ENCODE results near the gene HCFC1.

HCFC1 gene

GRCh38 chrX:153934762-153935325, 36.8 kb downstream of the HCFC1 start, which contains the start of gene NAA10:
NAA10 (minus strand) TSS chrX:153935037; CDS start chrX:153934904, 133 bp downstream.
- H3K4me3 ChIP-seq (ENCODE audit: low read length) = peak within 1 kb of the TSS; percentile 71
- TF ChIP-seq CTCF (conservative IDR thresholded peaks at IDR 0.05; ENCODE audit: low read depth, low read length) = no peak
- no peak for DNase-seq (ENCODE audit: low read depth)

GRCh38 chrX:153934148-153934761, 37.4 kb downstream of the HCFC1 start:
- no peak for DNase-seq (ENCODE audit: low read depth)
- no peak for TF ChIP-seq CTCF (conservative IDR thresholded peaks at IDR 0.05; ENCODE audit: low read depth, low read length)

GRCh38 chrX:153933748-153934147, 37.9 kb downstream of the HCFC1 start:
- no peak for DNase-seq (ENCODE audit: low read depth)
- no peak for TF ChIP-seq CTCF (conservative IDR thresholded peaks at IDR 0.05; ENCODE audit: low read depth, low read length)
- peak overlapping the region; percentile 71 for H3K4me3 ChIP-seq (ENCODE audit: low read length)

More at GRCh38 chrX:153934148-153934761, 37.4 kb downstream of the HCFC1 start:
- peak overlapping the region; percentile 71 for H3K4me3 ChIP-seq (ENCODE audit: low read length)

GRCh38 chrX:153932220-153932915, 39.2 kb downstream of the HCFC1 start:
- no peak for DNase-seq (ENCODE audit: low read depth)
- TF ChIP-seq CTCF (conservative IDR thresholded peaks at IDR 0.05; ENCODE audit: low read depth, low read length) = no peak
- no peak overlapping the region for H3K4me3 ChIP-seq (ENCODE audit: low read length)

GRCh38 chrX:153931748-153932147, 39.9 kb downstream of the HCFC1 start:
- TF ChIP-seq CTCF (conservative IDR thresholded peaks at IDR 0.05; ENCODE audit: low read depth, low read length) = no peak
- no peak overlapping the region for H3K4me3 ChIP-seq (ENCODE audit: low read length)
- no peak for DNase-seq (ENCODE audit: low read depth)

DNA sequence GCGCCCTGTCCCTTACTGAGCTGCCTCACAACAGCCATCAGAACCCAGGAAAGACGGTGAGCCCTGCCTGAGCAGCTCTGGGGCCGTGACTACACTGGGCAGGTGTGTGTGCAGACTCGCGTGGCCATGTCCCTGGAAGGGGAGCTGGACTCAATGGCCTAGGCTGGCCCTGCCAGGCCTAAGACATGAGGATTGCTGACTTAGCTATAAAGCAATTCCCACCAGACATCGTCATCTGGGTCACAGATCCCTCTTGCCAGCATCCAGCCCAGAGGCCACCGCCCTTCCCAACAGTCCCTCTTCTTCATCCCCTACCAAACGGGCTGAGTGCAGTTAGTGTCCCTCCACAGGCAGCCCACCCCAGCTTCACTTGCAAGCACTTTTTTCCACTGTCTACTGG, 40.5 kb downstream of the HCFC1 start:
- no peak for TF ChIP-seq CTCF (conservative IDR thresholded peaks at IDR 0.05; ENCODE audit: low read depth, low read length)
- DNase-seq (ENCODE audit: low read depth) = no peak
- no peak overlapping the region for H3K4me3 ChIP-seq (ENCODE audit: low read length)
